Mononuclear cell (primary cell): Measurements from ENCODE around the gene CNTN3. TPM values are rescaled to one million over a fixed set of nuclear protein-coding genes. Genes with fewer than 3 reads are reported as not detected.

ENCODE experiments used
- H3K27me3 ChIP-seq: 2 replicates; pipeline ENCODE4 v1.6.0; 2011; ENCODE audit warnings: low read length, control low read depth; ENCODE audit not compliant: insufficient read depth
- H3K4me1 ChIP-seq: 2 replicates; pipeline ENCODE4 v1.5.1; 2011; ENCODE audit warnings: mild to moderate bottlenecking, low read length, control low read depth; ENCODE audit not compliant: insufficient read depth
- H3K4me3 ChIP-seq: 2 replicates; pipeline ENCODE4 v1.5.1; 2011; ENCODE audit warnings: mild to moderate bottlenecking, low read length, moderate library complexity
- H3K9me3 ChIP-seq: 2 replicates; pipeline ENCODE4 v1.5.1; 2011; ENCODE audit warnings: low read depth, mild to moderate bottlenecking, control low read depth, low read length
- total RNA-seq: library from RNA; depleted of rRNA; stranded (reverse); fragments of >200 nt; gene quantifications from one replicate; pipeline ENCODE4 v1.2.3, GENCODE V29; 2012

CNTN3 gene
- total RNA-seq, 1 donor = not detected

DNA sequence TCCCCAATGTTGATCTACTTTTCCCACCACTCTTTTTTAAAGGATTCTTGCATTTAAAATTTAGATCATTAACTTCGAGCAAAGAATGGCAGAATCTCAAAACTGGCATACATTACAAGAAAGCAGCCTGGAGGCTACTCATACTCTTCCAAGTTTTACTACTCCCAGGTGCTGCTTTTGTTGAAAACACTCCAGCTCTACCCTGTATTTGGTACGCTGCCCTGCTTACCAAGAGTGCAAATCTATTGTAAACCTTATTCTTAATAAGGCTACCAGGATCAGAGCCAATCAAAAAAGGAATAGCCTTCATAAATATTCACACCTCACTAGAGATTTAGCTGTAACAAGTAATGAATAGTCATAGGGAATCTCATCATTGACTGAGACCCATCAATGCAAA, 11.6 kb upstream of the CNTN3 start:
- Histone ChIP-seq H3K27me3 (no peaks in the 10 kb centered on the region), H3K9me3 (no peaks in the 10 kb centered on the region)

DNA sequence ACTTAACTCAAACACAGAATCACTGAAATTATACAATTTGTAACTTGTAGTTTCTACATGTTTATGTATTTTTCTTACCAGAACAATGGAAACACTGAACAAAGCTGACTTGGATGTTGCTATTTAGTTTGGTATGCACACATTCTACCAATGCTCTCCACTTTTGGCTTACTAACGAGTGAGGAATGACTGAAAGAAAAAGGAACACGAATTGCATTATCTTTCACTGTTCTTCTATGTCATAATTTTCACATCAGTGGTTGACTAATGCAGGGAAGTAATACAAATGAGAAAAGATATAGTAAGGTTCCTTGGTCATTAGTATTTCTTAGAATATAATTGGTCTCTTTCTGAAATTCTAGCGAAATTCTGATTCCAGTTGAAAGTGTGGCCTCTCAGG, 9.8 kb upstream of the CNTN3 start:
- Histone ChIP-seq H3K27me3 (no peaks in the 10 kb centered on the region), H3K4me1 (no peaks in the 10 kb centered on the region), H3K9me3 (no peaks in the 10 kb centered on the region), H3K4me3 (no peak overlapping the region)

More for the DNA sequence above, 11.6 kb upstream of the CNTN3 start:
- no peak overlapping the region for H3K4me3 ChIP-seq
- H3K4me1 ChIP-seq = no peaks in the 10 kb centered on the region

DNA sequence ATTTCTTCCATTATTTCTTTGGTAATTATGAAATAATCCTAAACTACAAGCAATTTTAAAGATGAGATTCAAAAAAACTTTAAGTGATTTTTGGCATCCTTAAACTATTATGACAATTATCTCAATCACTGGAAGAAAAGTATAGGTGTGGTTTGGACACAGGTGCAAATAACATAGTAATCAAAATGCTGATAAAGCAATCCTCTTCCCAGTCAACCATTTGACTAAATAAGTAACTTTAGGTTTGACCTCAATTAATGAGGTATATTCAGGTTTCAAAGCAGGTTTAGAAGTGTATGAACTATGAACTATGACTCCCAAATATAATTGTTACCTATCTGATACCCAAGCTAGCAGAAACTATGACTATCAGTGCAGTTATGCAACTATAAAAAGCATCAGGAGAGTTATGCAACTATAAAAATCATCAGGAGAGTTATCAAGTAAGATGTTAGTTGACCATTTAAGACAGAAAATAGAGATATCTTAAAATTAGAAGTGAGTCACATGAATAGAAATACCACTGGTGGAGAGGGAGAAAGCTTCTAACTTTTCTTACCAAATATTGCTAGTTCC, 8.9 kb upstream of the CNTN3 start:
- no peaks in the 10 kb centered on the region for H3K9me3 ChIP-seq
- no peaks in the 10 kb centered on the region for H3K4me1 ChIP-seq
- H3K27me3 ChIP-seq = no peaks in the 10 kb centered on the region

DNA sequence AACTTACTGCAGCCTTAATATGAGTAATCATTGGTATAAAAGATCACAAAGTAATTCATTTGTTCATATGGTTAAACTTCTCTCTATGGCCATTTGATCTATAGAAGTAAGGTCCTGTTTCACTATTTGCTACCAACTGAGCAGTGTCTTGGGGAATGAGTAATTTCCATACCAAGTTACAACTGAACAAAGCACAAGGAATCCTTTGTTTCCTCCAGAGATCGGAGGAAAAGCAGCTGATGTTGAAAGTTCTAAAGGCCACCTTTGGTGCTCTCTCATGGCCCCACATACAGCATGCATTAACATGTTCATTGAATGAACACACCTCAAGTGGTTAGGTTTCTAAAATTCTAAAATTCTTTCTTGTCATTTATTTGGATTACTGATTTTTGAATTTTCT, 7.1 kb upstream of the CNTN3 start:
- no peaks in the 10 kb centered on the region for H3K9me3 ChIP-seq
- H3K4me1 ChIP-seq = no peaks in the 10 kb centered on the region
- H3K27me3 ChIP-seq = no peaks in the 10 kb centered on the region
- H3K4me3 ChIP-seq = no peak overlapping the region

More for the DNA sequence above, 8.9 kb upstream of the CNTN3 start:
- no peak overlapping the region for H3K4me3 ChIP-seq

DNA sequence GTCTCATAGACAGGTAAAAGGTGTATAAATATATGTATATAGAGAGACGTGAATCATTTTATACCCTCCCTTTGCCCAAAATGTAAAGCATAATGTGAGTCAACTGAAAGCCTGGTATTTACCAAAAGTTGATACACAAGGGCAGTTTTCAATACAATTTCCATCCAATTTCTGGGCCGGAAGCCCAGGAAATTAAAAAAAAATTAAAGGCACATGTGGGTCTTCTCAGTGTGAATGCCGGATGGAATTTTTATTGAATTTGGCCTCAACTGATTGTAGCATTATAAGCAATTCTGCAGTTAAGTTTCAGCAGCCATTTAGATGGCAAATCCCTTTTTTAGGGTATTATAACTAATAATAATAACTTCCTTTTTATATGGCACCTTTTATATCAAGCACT, 3.3 kb upstream of the CNTN3 start:
- H3K27me3 ChIP-seq = peaks cover 18% of the 10 kb centered on the region
- H3K4me1 ChIP-seq = no peaks in the 10 kb centered on the region
- no peaks in the 10 kb centered on the region for H3K9me3 ChIP-seq
- no peak overlapping the region for H3K4me3 ChIP-seq

DNA sequence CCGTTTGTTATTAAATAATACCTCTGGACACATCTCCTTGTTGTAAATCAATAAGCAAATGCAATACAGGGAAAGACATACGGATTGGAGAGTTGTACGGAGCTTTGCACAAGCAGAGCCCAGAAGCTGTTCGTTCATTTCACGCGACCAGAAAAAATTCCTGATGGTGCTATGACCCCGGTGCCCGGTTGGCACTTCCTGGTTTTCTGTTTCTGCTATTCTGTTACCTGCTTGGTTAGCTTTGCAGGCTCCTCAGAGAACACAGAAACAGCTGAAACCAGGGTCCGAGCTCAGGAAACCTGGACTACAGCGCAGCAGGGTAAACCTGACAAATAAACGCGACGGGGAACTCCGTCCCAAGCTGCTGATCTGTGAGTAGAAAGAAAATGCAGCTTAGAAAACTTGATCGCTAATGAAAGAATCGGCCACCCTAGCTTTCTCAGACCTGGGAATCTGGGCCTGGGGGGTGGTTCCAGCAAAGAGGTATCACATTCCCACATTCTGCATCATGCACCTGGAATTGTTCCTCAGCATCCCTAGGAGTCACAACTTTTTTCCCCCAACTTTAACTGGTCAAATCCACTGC, 845 bp downstream of the CNTN3 start:
- Histone ChIP-seq H3K4me1 (no peaks in the 10 kb centered on the region), H3K9me3 (no peaks in the 10 kb centered on the region), H3K4me3 (no peak overlapping the region), H3K27me3 (peaks cover 18% of the 10 kb centered on the region)

DNA sequence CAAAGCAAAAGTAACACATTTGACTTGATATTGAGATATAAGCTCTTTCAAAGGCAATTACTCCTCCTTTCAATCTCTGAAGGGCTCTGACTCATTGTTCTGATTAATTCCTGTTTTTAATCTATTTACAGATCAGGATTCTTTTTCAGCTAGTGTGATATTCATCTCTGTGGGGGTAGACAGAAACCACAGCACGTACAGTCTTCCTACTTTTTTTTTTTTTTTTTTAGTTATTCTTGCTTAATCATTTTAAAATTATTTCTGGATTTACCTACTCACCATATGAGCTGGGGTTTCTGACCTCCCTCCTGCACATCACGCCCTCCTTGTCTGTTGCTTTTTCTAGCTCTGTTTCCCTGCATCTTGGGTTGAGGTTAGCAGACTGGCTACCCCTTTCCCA, 1.4 kb downstream of the CNTN3 start:
- Histone ChIP-seq H3K27me3 (peaks cover 18% of the 10 kb centered on the region), H3K9me3 (no peaks in the 10 kb centered on the region), H3K4me3 (no peak overlapping the region), H3K4me1 (no peaks in the 10 kb centered on the region)

DNA sequence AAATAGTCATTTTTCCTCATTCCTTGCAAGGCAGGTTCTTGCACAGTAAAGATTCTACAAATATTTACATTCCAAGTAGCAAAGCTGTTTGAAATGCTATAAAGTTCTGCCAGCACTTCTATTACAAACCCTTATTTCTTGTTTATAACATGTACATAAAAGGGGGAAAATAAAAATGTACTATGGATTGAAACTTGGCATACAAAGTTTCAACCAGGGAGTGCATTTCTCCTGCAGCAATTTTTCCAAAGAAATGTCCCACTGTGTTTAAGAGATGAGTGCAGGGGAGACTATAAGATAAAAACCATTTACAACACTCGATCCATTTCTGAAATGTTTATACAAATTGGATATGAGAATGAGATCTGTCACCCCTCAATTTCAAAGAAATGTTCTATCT, 3.3 kb downstream of the CNTN3 start:
- no peaks in the 10 kb centered on the region for H3K4me1 ChIP-seq

DNA sequence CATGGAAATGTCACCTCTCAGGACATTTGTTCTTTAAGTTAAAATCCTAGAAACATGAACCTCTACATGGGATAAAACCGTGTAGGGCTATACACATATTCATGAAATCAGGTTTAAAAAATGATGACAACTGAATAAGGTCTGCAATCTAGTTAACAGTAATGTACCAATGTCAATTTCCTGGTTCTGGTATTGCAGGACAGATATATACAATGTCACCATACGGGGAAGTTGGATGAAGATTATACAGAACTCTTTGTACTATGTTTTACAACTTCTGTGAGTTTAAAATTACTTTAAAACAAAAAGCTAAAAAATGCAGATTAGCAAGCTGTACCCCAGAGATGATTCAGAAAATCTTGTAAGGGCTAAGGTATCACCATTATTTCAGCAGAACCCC, 6.7 kb downstream of the CNTN3 start:
- H3K4me3 ChIP-seq = no peak overlapping the region
- no peaks in the 10 kb centered on the region for H3K9me3 ChIP-seq

More for the DNA sequence above, 3.3 kb downstream of the CNTN3 start:
- no peaks in the 10 kb centered on the region for H3K9me3 ChIP-seq
- H3K4me3 ChIP-seq = no peak overlapping the region
- peaks cover 18% of the 10 kb centered on the region for H3K27me3 ChIP-seq

DNA sequence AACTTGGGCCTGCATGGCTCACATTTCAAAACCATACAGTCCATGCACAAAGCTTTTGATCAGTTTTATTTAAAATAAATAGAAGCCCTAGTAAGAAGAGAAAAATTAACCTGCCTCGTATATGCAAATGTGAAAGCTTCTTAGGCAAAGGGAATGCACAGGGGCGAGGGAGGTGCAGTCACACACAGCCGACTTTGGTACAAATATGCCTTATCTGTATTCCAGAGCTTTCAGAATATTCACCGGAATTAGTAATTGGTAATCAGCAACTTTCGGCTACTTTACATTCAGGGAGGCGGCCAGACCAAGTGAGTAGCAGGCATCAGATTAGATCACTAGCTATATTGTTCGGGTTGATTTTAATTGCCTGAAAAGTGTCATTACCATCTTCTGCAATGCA, 7.5 kb downstream of the CNTN3 start:
- Histone ChIP-seq H3K9me3 (no peaks in the 10 kb centered on the region), H3K4me3 (no peak overlapping the region), H3K4me1 (no peaks in the 10 kb centered on the region), H3K27me3 (no peaks in the 10 kb centered on the region)

More for the DNA sequence above, 6.7 kb downstream of the CNTN3 start:
- Histone ChIP-seq H3K4me1 (no peaks in the 10 kb centered on the region), H3K27me3 (no peaks in the 10 kb centered on the region)

DNA sequence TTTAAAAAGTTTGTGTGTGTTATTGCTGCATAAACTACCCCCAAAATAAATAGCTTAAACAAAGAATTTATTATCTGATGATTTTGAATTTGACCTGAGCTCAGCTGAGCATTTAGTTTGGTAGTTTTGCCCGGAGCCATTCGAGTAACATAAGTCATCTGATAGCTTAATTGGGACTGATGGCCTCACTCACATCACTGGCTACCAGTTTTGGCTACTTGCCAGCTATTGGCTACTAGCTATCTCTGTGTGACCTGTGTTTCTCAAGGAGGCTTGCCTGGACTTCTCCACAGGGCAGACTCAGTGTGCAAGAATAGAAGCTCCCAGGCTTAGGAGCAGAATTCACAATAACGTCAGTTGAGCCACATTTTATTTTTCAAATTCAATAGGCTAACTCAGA, 9.0 kb downstream of the CNTN3 start:
- no peaks in the 10 kb centered on the region for H3K9me3 ChIP-seq
- no peaks in the 10 kb centered on the region for H3K27me3 ChIP-seq
- H3K4me3 ChIP-seq = no peak overlapping the region
- H3K4me1 ChIP-seq = no peaks in the 10 kb centered on the region

DNA sequence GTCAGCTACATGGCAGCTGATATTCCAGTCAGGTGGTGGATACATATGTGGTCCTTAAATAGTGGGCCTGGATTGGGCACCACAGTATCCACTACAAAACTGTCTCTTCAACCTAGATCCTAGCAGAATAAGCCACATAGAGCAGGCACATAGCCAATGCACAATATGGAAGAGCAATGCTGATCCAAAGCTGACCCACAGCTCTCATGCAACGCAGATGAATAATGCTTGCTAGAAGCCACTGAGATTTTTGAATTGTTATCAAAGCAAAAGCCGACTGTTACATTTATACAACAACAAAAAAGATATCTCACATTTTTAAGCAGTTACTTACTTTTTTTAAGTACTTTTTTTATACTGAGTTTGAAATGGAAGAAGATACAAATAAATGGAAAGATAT, 11.2 kb downstream of the CNTN3 start:
- Histone ChIP-seq H3K4me3 (no peak overlapping the region), H3K27me3 (no peaks in the 10 kb centered on the region), H3K9me3 (no peaks in the 10 kb centered on the region), H3K4me1 (no peaks in the 10 kb centered on the region)

DNA sequence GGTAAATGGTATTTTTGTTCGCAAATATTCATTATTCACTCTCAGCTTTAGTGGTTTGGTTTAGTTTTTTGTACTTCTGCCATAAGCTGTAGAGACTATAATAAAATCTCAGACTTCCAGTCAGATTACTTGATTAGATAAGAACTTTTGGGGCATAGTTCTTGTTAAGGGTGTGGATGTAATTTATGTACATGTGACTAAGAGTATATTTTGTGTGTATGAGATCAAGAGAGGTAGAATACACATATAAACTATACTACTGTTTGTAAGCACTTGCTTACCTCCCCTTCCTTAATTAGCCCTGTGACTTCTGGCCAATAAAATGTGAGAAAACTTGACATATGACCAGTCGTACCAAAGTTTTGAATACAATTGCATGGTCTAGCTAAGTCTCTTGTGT, 12.0 kb downstream of the CNTN3 start:
- no peaks in the 10 kb centered on the region for H3K27me3 ChIP-seq
- H3K9me3 ChIP-seq = no peaks in the 10 kb centered on the region
- no peaks in the 10 kb centered on the region for H3K4me1 ChIP-seq
- H3K4me3 ChIP-seq = no peak overlapping the region

DNA sequence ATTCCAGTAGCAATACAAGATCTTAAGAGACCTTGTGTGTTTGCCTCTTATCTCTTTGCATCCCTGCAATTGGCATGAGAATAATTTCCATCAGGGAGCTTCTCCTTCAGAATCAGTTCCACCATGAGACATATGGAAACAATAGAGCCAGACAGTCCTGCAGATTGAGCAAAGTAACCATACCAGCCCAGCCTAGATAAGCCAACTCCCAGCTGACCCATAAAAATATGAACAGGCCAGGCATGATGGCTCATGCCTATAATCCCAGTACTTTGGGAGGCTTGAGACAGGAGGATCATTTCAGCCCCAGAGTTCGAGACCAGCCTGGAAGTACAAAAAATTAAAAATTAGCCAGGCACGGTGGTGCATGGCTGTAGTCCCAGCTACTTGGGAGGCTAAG, 12.7 kb downstream of the CNTN3 start:
- no peaks in the 10 kb centered on the region for H3K4me1 ChIP-seq
- H3K9me3 ChIP-seq = no peaks in the 10 kb centered on the region

DNA sequence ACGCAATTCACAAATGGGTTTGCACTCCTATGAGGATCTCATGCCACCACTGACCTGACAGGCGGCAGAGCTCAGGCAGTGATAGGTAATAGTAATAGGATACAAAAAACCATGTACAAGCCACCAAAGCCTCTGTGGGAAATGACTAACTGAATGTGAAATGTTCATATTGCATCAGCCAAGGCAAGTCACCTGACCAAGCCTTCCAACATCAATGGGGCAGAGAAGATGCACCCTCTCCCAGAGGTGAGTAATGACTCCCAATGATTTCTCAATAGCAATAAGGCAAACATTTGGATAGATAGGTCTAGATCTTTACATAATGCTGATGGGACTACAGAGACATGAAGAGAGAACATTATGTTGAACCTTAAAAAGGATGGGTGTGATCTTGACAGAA, 14.9 kb downstream of the CNTN3 start:
- Histone ChIP-seq H3K4me1 (no peaks in the 10 kb centered on the region), H3K9me3 (no peaks in the 10 kb centered on the region), H3K27me3 (no peaks in the 10 kb centered on the region), H3K4me3 (no peak overlapping the region)

More for the DNA sequence above, 12.7 kb downstream of the CNTN3 start:
- H3K4me3 ChIP-seq = no peak overlapping the region
- H3K27me3 ChIP-seq = no peaks in the 10 kb centered on the region

DNA sequence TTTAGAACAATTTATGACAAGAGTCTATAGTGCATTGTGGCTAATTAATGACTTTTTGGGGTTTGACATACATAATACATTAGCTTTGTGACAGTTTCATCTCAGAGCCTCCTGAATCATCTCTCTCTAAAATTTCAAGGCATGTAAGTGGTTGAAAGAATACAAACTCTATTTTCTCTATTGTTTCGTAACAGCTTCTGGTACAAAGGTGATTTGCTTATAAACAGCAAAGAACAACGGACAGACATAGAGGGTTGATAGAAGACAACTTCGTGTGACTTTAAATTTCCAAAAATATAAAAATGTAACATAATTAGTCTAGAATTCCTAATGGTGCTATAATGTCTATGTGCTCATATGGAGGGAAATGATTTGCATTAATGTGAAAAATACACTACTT, 21.3 kb downstream of the CNTN3 start:
- Histone ChIP-seq H3K9me3 (no peaks in the 10 kb centered on the region), H3K4me3 (no peak overlapping the region), H3K27me3 (no peaks in the 10 kb centered on the region), H3K4me1 (no peaks in the 10 kb centered on the region)
